Endothelial cell of umbilical vein (primary cell): ENCODE measurements around the gene BGN. TPM values are rescaled to one million over a fixed set of nuclear protein-coding genes. Genes with fewer than 3 reads are reported as not detected.

ENCODE experiments used
- BruUV-seq: library from RNA; stranded (reverse); fragments of 400-500 nt; replicated peaks from 2 replicates; lab custom pipeline; 2021; lab: Mats Ljungman, UMichigan
- CTCF ChIA-PET: fragments of 300-600, 350-600 bp; sonication (Branson Sonifier 250); formaldehyde crosslinking; loops from one replicate; lab custom pipeline; 2021; ENCODE audit warnings: antibody characterized with exemption, inconsistent platforms; lab: Charles Lee
- POLR2A ChIA-PET: fragments of 300-600, 350-600 bp; sonication (Branson Sonifier 250); formaldehyde crosslinking; loops from one replicate; lab custom pipeline; 2021; ENCODE audit warnings: antibody characterized with exemption, inconsistent platforms; lab: Charles Lee
- DNase-seq: peaks from one replicate; pipeline ENCODE4 v3.0.0-alpha.2; 2011; ENCODE audit warnings: low read depth, low spot score
- FAIRE-seq: peaks from 2 replicates; lab custom pipeline; 2011; peaks lifted over from hg19 to GRCh38; lab: Jason Lieb, UNC
- H2AFZ ChIP-seq: 2 replicates; pipeline ENCODE4 v1.6.0; 2012; ENCODE audit warnings: low read depth, low read length, control low read depth, inconsistent platforms
- H3K27ac ChIP-seq: 2 replicates; pipeline ENCODE4 v1.5.1; 2011; ENCODE audit warnings: low read depth, mild to moderate bottlenecking, control low read depth, low read length, moderate library complexity; ENCODE audit not compliant: insufficient read depth
- H3K27me3 ChIP-seq, 2 experiments: 2 replicates each; pipeline versions ENCODE4 v1.6.0 to v1.6.1; 2011; ENCODE audit warnings: low read length in 2 of 2, mixed read lengths in 1 of 2; ENCODE audit not compliant: control insufficient read depth in 2 of 2, insufficient read depth in 2 of 2
- H3K36me3 ChIP-seq, 2 experiments: 2 replicates in 1 of 2; 3 replicates in 1 of 2; pipeline ENCODE4 v1.5.1; 2011; ENCODE audit warnings: low read length in 2 of 2, mild to moderate bottlenecking in 1 of 2, moderate library complexity in 1 of 2; ENCODE audit not compliant: control insufficient read depth in 2 of 2, insufficient read depth in 2 of 2; ENCODE audit errors: extremely low read depth in 1 of 2
- H3K4me1 ChIP-seq: 3 replicates; pipeline ENCODE4 v1.5.1; 2011; ENCODE audit warnings: mild to moderate bottlenecking, low read length; ENCODE audit not compliant: control insufficient read depth, insufficient read depth; ENCODE audit errors: extremely low read depth
- H3K4me2 ChIP-seq: 2 replicates; pipeline ENCODE4 v1.6.1; 2011; ENCODE audit warnings: low read length, control low read depth, mixed read lengths; ENCODE audit not compliant: insufficient read depth
- H3K4me3 ChIP-seq, 3 experiments: fragments of 200-600 bp in 1 of 3; sonication (generic), shearing (Covaris generic) in 1 of 3; replicated peaks in 1 of 3; 2 replicates each; pipeline ENCODE4 v1.5.1; 2011 to 2016; ENCODE audit warnings: control low read depth in 3 of 3, low read length in 3 of 3, mild to moderate bottlenecking in 2 of 3, inconsistent platforms in 1 of 3, low read depth in 1 of 3, moderate library complexity in 1 of 3; ENCODE audit not compliant: insufficient read depth in 1 of 3
- H3K79me2 ChIP-seq: 2 replicates; pipeline ENCODE4 v1.6.0; 2012; ENCODE audit warnings: low read length, inconsistent platforms; ENCODE audit not compliant: control insufficient read depth, insufficient read depth
- H3K9ac ChIP-seq: replicated peaks from 2 replicates; pipeline ENCODE3; 2011; ENCODE audit warnings: low read length, control low read depth; ENCODE audit not compliant: insufficient read depth; ENCODE audit errors: extremely low read depth
- H3K9me1 ChIP-seq: replicated peaks from 3 replicates; pipeline ENCODE4 v1.6.0; 2011; ENCODE audit warnings: mild to moderate bottlenecking, low read length; ENCODE audit not compliant: control insufficient read depth, insufficient read depth; ENCODE audit errors: extremely low read depth
- H3K9me3 ChIP-seq: replicated peaks from 2 replicates; pipeline ENCODE4 v1.5.1; 2012; ENCODE audit warnings: low read length, inconsistent platforms; ENCODE audit not compliant: control insufficient read depth, insufficient read depth
- H4K20me1 ChIP-seq: replicated peaks from 2 replicates; pipeline ENCODE3; 2011; ENCODE audit warnings: mild to moderate bottlenecking, low read length; ENCODE audit not compliant: control insufficient read depth, insufficient read depth; ENCODE audit errors: extremely low read depth
- CTCF ChIP-seq, 2 donors: IDR thresholded peaks; 1 replicate in 1 of 2; 2 replicates in 1 of 2; pipeline ENCODE4 v1.5.1; 2011; ENCODE audit warnings: low read length in 2 of 2, mild to moderate bottlenecking in 2 of 2, moderate library complexity in 2 of 2, control low read depth in 1 of 2, inconsistent platforms in 1 of 2, low read depth in 1 of 2; ENCODE audit not compliant: insufficient read depth in 1 of 2; ENCODE audit errors: extremely low read depth in 1 of 2
- EZH2 ChIP-seq: IDR thresholded peaks from 2 replicates; pipeline ENCODE4 v1.6.1; 2012; ENCODE audit warnings: borderline replicate concordance, low read depth, mild to moderate bottlenecking, moderate library complexity, low read length, inconsistent platforms; ENCODE audit not compliant: severe bottlenecking
- FOS ChIP-seq: IDR thresholded peaks from 2 replicates; pipeline ENCODE4 v1.6.1; 2011; ENCODE audit warnings: mild to moderate bottlenecking, low read length, moderate library complexity, borderline replicate concordance; ENCODE audit not compliant: insufficient read depth
- GATA2 ChIP-seq: IDR thresholded peaks from 2 replicates; pipeline ENCODE4 v1.7.0; 2011; ENCODE audit warnings: low read depth, mild to moderate bottlenecking, moderate library complexity, mixed read lengths, low read length; ENCODE audit not compliant: insufficient read length, insufficient read depth
- JUN ChIP-seq: IDR thresholded peaks from 2 replicates; pipeline ENCODE4 v1.6.1; 2011; ENCODE audit warnings: borderline replicate concordance, low read depth; ENCODE audit not compliant: insufficient read length, insufficient read depth
- MAX ChIP-seq: IDR thresholded peaks from 2 replicates; pipeline ENCODE4 v1.6.1; 2011; ENCODE audit not compliant: insufficient read depth, insufficient read length
- MYC ChIP-seq: IDR thresholded peaks from one replicate; pipeline ENCODE4 v1.6.1; 2011; ENCODE audit warnings: mild to moderate bottlenecking, low read depth, low read length
- POLR2A ChIP-seq: IDR thresholded peaks from 2 replicates; pipeline ENCODE4 v1.6.1; 2012; ENCODE audit warnings: low read depth, mild to moderate bottlenecking, control low read depth, low read length
- POLR2AphosphoS5 ChIP-seq: IDR thresholded peaks from 2 replicates; pipeline ENCODE4 v1.6.1; 2012; ENCODE audit warnings: low read depth, mild to moderate bottlenecking, control low read depth, low read length, moderate library complexity; ENCODE audit not compliant: insufficient read depth
- dilution Hi-C: fragments of 300-500 bp; cut with MboI; formaldehyde crosslinking; loops from one replicate; pipeline ENCODE4 v1.15.0; 2019; ENCODE audit warnings: low sequenced_read_pairs; ENCODE audit not compliant: extremely low pct_ligation_motif_present
- intact Hi-C: fragments of 100-400 bp; cut with micrococcal nuclease; formaldehyde crosslinking; loops from one replicate; pipeline ENCODE4 v1.10.0; 2022
- polyA plus RNA-seq, 4 experiments: library from polyadenylated mRNA; depleted of rRNA in 3 of 4; stranded (reverse) in 3 of 4; unstranded in 1 of 4; fragments of >200 nt; gene quantifications; 2 replicates each; pipeline versions ENCODE4 v1.2.1 to v1.2.3, GENCODE V29; 2011 to 2012; ENCODE audit warnings: missing spikeins in 1 of 4
- total RNA-seq: library from RNA; stranded (reverse); gene quantifications from 2 replicates; pipeline ENCODE4 v1.2.3, GENCODE V29; 2021

BGN gene
- total and polyA plus RNA-seq, 2 donors (not counting 3 experiments of a cell fraction or from before 2014, with no cell fraction given), result 479 to 879 TPM

- POLR2A ChIA-PET, result no interaction called here
- no peaks in the 10 kb centered on the region for H3K4me1 ChIP-seq
- dilution Hi-C loops, result no loop called here
- H3K9me3 ChIP-seq, result no peaks in the 10 kb centered on the region
- H3K4me2 ChIP-seq, result no peak overlapping the region
- CTCF ChIA-PET, result interaction anchor here (1.3 to 1.8 kb wide), 2 partner anchors 13 to 141 kb away, joined by 5 read pairs; no protein-coding TSS in a partner anchor
- DNase-seq (no peak), FAIRE-seq (no peak)
- intact Hi-C loops, result no loop called here
- no peaks in the 10 kb centered on the region for H3K36me3 ChIP-seq
- H4K20me1 ChIP-seq, result no peaks in the 10 kb centered on the region
- no peak overlapping the region for H3K9ac ChIP-seq
- BruUV-seq, result no TSS peak
- H2AFZ ChIP-seq, result no peak overlapping the region
- H3K79me2 ChIP-seq, result no peaks in the 10 kb centered on the region
- no peak overlapping the region for H3K4me3 ChIP-seq
- no peak for TF ChIP-seq GATA2
- no peak for TF ChIP-seq EZH2
- no peak for TF ChIP-seq MYC
- TF ChIP-seq JUN, result no peak
- TF ChIP-seq MAX, result no peak
- TF ChIP-seq POLR2AphosphoS5, result no peak
- no peak for TF ChIP-seq POLR2A
- no peak for TF ChIP-seq FOS
- TF ChIP-seq CTCF (IDR thresholded peaks at IDR 0.05; ENCODE audit: extremely low read depth in 1 of 2, insufficient read depth in 1 of 2, low read depth in 1 of 2, low read length in 2 of 2), result no peak
- H3K27ac ChIP-seq, result no peak overlapping the region
- H3K9me1 ChIP-seq, result no peaks in the 10 kb centered on the region
- H3K27me3 ChIP-seq, result peaks cover 0 to 15% of the 10 kb centered on the region in 2 experiments
Measured at GRCh38 chrX:153526801-153527200, 32.0 kb downstream of the BGN start.
